Stomach (tissue), 4 donors: ENCODE results near the gene SNRNP48.

Experiments used
- EP300 ChIP-seq: sonication (generic); formaldehyde crosslinking; IDR thresholded peaks from one replicate; pipeline ENCODE4 v1.6.1; 2017; ENCODE audit warnings: antibody characterized with exemption
- POLR2A ChIP-seq, 4 donors: fragments of 450-650 bp; IDR thresholded peaks; one replicate each; pipeline ENCODE4 v1.6.1; 2016; ENCODE audit warnings: antibody characterized with exemption in 4 of 4, control low read depth in 2 of 4, mild to moderate bottlenecking in 1 of 4, moderate library complexity in 1 of 4
- POLR2AphosphoS5 ChIP-seq, 3 donors: sonication (generic); formaldehyde crosslinking; IDR thresholded peaks; one replicate each; pipeline ENCODE4 v1.6.1; 2016; ENCODE audit warnings: antibody characterized with exemption in 3 of 3
- TF ChIP-seq, protein P1 (sequence below), 7 experiments: fragments of 450-650 bp in 4 of 7; fragments of 200-600 bp in 3 of 7; sonication (generic) in 3 of 7; IDR thresholded peaks; one replicate each; pipeline ENCODE4 v1.5.1; 2016 to 2019; ENCODE audit warnings: antibody characterized with exemption in 7 of 7, control low read depth in 2 of 7, mild to moderate bottlenecking in 1 of 7

GRCh38 chr6:7550433-7550801 is 39.6 kb upstream of the SNRNP48 start:
- TF ChIP-seq, protein P1, sequence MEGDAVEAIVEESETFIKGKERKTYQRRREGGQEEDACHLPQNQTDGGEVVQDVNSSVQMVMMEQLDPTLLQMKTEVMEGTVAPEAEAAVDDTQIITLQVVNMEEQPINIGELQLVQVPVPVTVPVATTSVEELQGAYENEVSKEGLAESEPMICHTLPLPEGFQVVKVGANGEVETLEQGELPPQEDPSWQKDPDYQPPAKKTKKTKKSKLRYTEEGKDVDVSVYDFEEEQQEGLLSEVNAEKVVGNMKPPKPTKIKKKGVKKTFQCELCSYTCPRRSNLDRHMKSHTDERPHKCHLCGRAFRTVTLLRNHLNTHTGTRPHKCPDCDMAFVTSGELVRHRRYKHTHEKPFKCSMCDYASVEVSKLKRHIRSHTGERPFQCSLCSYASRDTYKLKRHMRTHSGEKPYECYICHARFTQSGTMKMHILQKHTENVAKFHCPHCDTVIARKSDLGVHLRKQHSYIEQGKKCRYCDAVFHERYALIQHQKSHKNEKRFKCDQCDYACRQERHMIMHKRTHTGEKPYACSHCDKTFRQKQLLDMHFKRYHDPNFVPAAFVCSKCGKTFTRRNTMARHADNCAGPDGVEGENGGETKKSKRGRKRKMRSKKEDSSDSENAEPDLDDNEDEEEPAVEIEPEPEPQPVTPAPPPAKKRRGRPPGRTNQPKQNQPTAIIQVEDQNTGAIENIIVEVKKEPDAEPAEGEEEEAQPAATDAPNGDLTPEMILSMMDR (IDR thresholded peaks at IDR 0.05): no peak
- no peak for TF ChIP-seq POLR2A (IDR thresholded peaks at IDR 0.05)
- no peak for TF ChIP-seq POLR2AphosphoS5 (IDR thresholded peaks at IDR 0.05)
- no peak for TF ChIP-seq EP300
